B cell (primary cell): ENCODE results near the gene FOXO1. TPM values are rescaled to one million over a fixed set of nuclear protein-coding genes. Genes with fewer than 3 reads are reported as not detected.
A peak's percentile ranks its signal among the peaks of the same experiment; 100 is the strongest.

Experiments used
- ATAC-seq: fragments of 200-7000 bp; cut with Tn5 transposase; one replicate; pipeline ENCODE4 v1.10.0; 2021; ENCODE audit warnings: low read depth, mild to moderate bottlenecking, moderate number of reproducible peaks, moderate library complexity
- CTCF ChIA-PET: fragments of 350-600 bp; sonication (Branson Sonifier 250); formaldehyde crosslinking; loops from one replicate; lab custom pipeline; 2021; ENCODE audit warnings: antibody characterized with exemption, inconsistent platforms; lab: Charles Lee
- POLR2A ChIA-PET: fragments of 350-600 bp; sonication (Branson Sonifier 250); formaldehyde crosslinking; loops from one replicate; lab custom pipeline; 2021; ENCODE audit warnings: antibody characterized with exemption; lab: Charles Lee
- DNase-seq: peaks from one replicate; pipeline ENCODE4 v3.0.0; 2013
- H2AFZ ChIP-seq: 2 replicates; pipeline ENCODE4 v1.6.1; 2012; ENCODE audit warnings: mild to moderate bottlenecking, low read depth, low read length; ENCODE audit not compliant: insufficient read depth, poor library complexity, severe bottlenecking
- H3K27ac ChIP-seq, 2 donors: 1 replicate in 1 of 2; 2 replicates in 1 of 2; pipeline ENCODE4 v1.5.1; 2012 to 2013; ENCODE audit warnings: low read length in 2 of 2, mild to moderate bottlenecking in 2 of 2, moderate library complexity in 1 of 2
- H3K27me3 ChIP-seq, 4 experiments: fragments of 200-600 bp in 1 of 4; sonication (generic) in 1 of 4; replicated peaks in 1 of 4; 1 replicate in 2 of 4; 2 replicates in 2 of 4; pipeline versions ENCODE4 v1.6.1 to v1.7.0; 2013 to 2016; ENCODE audit warnings: low read length in 3 of 4, mild to moderate bottlenecking in 2 of 4, mixed read lengths in 1 of 4, moderate library complexity in 1 of 4; ENCODE audit not compliant: insufficient read depth in 4 of 4, control insufficient read depth in 3 of 4; ENCODE audit errors: control extremely low read depth in 1 of 4
- H3K36me3 ChIP-seq, 2 experiments: replicated peaks in 1 of 2; 1 replicate in 1 of 2; 2 replicates in 1 of 2; pipeline versions ENCODE4 v1.6.1 to v1.7.1; 2013; ENCODE audit warnings: low read length in 1 of 2; ENCODE audit not compliant: insufficient read depth in 2 of 2, control insufficient read depth in 1 of 2; ENCODE audit errors: control extremely low read depth in 1 of 2, extremely low read depth in 1 of 2
- H3K4me1 ChIP-seq, 2 donors: fragments of 200-600 bp in 1 of 2; sonication (generic) in 1 of 2; 1 replicate in 1 of 2; 2 replicates in 1 of 2; pipeline versions ENCODE4 v1.5.1 to v1.6.1; 2013 to 2017; ENCODE audit warnings: low read length in 2 of 2; ENCODE audit not compliant: control insufficient read depth in 2 of 2, insufficient read depth in 2 of 2
- H3K4me2 ChIP-seq: replicated peaks from 2 replicates; pipeline ENCODE3; 2012; ENCODE audit warnings: mild to moderate bottlenecking, low read depth, low read length; ENCODE audit not compliant: poor library complexity, severe bottlenecking
- H3K4me3 ChIP-seq, 5 experiments: fragments of 200-600 bp in 1 of 5; sonication (generic) in 1 of 5; 1 replicate in 3 of 5; 2 replicates in 2 of 5; pipeline versions ENCODE4 v1.5.1 to v1.7.0; 2011 to 2016; ENCODE audit warnings: low read length in 4 of 5, mild to moderate bottlenecking in 4 of 5, low read depth in 2 of 5, control low read depth in 1 of 5, moderate library complexity in 1 of 5; ENCODE audit not compliant: insufficient read depth in 1 of 5; ENCODE audit errors: control extremely low read depth in 1 of 5, extremely low read depth in 1 of 5
- H3K79me2 ChIP-seq: fragments of 200-600 bp; sonication (generic); one replicate; pipeline ENCODE4 v1.6.0; 2016; ENCODE audit warnings: low read length; ENCODE audit not compliant: control insufficient read depth, insufficient read depth
- H3K9ac ChIP-seq: fragments of 200-600 bp; sonication (generic); 2 replicates; pipeline ENCODE4 v1.6.1; 2017; ENCODE audit warnings: mild to moderate bottlenecking, low read length, moderate library complexity
- H3K9me3 ChIP-seq, 3 donors: one replicate each; pipeline versions ENCODE4 v1.6.1 to v1.7.1; 2013; ENCODE audit warnings: low read length in 2 of 3; ENCODE audit not compliant: control insufficient read depth in 2 of 3, insufficient read depth in 1 of 3; ENCODE audit errors: control extremely low read depth in 1 of 3
- H4K20me1 ChIP-seq: 2 replicates; pipeline ENCODE4 v1.6.0; 2012; ENCODE audit warnings: mild to moderate bottlenecking, low read length; ENCODE audit not compliant: insufficient read depth, control insufficient read depth, poor library complexity, severe bottlenecking
- H3K27ac Mint-ChIP-seq: one replicate; pipeline ENCODE4 v1.8.0; 2021; ENCODE audit warnings: mixed read lengths
- H3K27me3 Mint-ChIP-seq: one replicate; pipeline ENCODE4 v1.8.0; 2021; ENCODE audit warnings: mixed read lengths
- H3K4me1 Mint-ChIP-seq: one replicate; pipeline ENCODE4 v1.8.0; 2021; ENCODE audit warnings: mixed read lengths
- H3K4me3 Mint-ChIP-seq: one replicate; pipeline ENCODE4 v1.8.0; 2021; ENCODE audit warnings: mixed read lengths
- H3K9me3 Mint-ChIP-seq: one replicate; pipeline ENCODE4 v1.8.0; 2022; ENCODE audit warnings: mixed read lengths; ENCODE audit not compliant: insufficient read depth
- EZH2 ChIP-seq: IDR thresholded peaks from 2 replicates; pipeline ENCODE4 v1.6.1; 2012; ENCODE audit warnings: borderline replicate concordance, low read depth, mild to moderate bottlenecking, moderate library complexity, low read length; ENCODE audit not compliant: insufficient read depth, poor library complexity, severe bottlenecking
- WGBS: methylation state at CpG from one replicate; pipeline ENCODE4 v1.1.5; 2013; ENCODE audit warnings: missing lambda C conversion rate; ENCODE audit not compliant: insufficient coverage; 5-methylcytosine and 5-hydroxymethylcytosine counted together
- intact Hi-C: fragments of 100-400 bp; cut with micrococcal nuclease; formaldehyde crosslinking; loops from one replicate; pipeline ENCODE4 v1.10.0; 2022
- polyA plus RNA-seq: library from polyadenylated mRNA; depleted of rRNA; stranded (reverse); fragments of >200 nt; gene quantifications from 2 replicates; pipeline ENCODE4 v1.2.3, GENCODE V29; 2012
- total RNA-seq, 2 donors: library from RNA; stranded (reverse); fragments of 120-200 nt in 1 of 2; gene quantifications; 1 replicate in 1 of 2; 2 replicates in 1 of 2; pipeline versions ENCODE4 v1.2.3 to v1.2.4, GENCODE V29; 2013 to 2022
- TF ChIP-seq, protein P1 (sequence below): fragments of 200-600 bp; IDR thresholded peaks from one replicate; pipeline ENCODE4 v1.8.0; 2022; ENCODE audit warnings: antibody characterized with exemption, mild to moderate bottlenecking

Gene FOXO1
- total and polyA plus RNA-seq, 2 donors (not counting 1 experiment from before 2014, with no cell fraction given): 22.8 to 77.9 TPM

DNA sequence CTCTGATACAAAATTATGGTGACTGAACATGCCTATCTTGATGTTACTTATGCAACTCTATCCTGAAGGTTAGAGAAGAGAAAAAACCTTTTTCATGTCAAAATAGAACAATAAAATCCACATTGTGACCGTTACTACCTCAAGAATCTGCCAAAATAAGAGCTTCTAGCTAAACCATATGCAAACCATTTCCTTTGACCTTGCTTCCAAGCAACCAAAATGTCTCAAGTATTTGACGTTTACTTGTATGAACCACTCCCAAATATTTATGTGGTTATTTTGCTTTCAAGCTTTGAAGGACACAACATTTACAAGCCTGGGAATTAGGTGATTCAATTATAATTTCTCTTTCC lies 13.9 kb downstream of the FOXO1 start:
- Histone ChIP-seq H3K27ac (peak overlapping the region; percentile 62 to 73), H3K4me1 (peaks cover 80 to 91% of the 10 kb centered on the region in 2 donors), H3K9ac (peak overlapping the region; percentile 55), H4K20me1 (peaks cover 70% of the 10 kb centered on the region), H3K9me3 (peaks cover 0 to 6% (median 0%) of the 10 kb centered on the region in 3 donors), H3K27me3 (no peaks in the 10 kb centered on the region), H2AFZ (peak overlapping the region; percentile 26), H3K36me3 (no peaks in the 10 kb centered on the region), H3K79me2 (peaks cover 100% of the 10 kb centered on the region), H3K4me3 (peak overlapping the region in 4 of 5 experiments; percentile 12 to 58 (median 42)), H3K4me2 (peak overlapping the region; percentile 70)
- TF ChIP-seq, protein P1, sequence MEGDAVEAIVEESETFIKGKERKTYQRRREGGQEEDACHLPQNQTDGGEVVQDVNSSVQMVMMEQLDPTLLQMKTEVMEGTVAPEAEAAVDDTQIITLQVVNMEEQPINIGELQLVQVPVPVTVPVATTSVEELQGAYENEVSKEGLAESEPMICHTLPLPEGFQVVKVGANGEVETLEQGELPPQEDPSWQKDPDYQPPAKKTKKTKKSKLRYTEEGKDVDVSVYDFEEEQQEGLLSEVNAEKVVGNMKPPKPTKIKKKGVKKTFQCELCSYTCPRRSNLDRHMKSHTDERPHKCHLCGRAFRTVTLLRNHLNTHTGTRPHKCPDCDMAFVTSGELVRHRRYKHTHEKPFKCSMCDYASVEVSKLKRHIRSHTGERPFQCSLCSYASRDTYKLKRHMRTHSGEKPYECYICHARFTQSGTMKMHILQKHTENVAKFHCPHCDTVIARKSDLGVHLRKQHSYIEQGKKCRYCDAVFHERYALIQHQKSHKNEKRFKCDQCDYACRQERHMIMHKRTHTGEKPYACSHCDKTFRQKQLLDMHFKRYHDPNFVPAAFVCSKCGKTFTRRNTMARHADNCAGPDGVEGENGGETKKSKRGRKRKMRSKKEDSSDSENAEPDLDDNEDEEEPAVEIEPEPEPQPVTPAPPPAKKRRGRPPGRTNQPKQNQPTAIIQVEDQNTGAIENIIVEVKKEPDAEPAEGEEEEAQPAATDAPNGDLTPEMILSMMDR: no peak
- TF ChIP-seq EZH2: no peak
- Mint-ChIP-seq H3K27ac (peak overlapping the region; percentile 90), H3K9me3 (no peaks in the 10 kb centered on the region), H3K27me3 (no peaks in the 10 kb centered on the region), H3K4me1 (peaks cover 94% of the 10 kb centered on the region), H3K4me3 (peak overlapping the region; percentile 86)
- ATAC-seq: peak; percentile 39
- DNase-seq: peak; percentile 55
- no CpG with 5 or more reads among the region's 2 CpGs for WGBS
- CTCF ChIA-PET: interaction anchor here (0.8 to 1.6 kb wide), 4 partner anchors 8 to 89 kb away, joined by 3 to 4 read pairs (median 3); no protein-coding TSS in a partner anchor
- intact Hi-C loops: loop anchor here (1.0 to 5.0 kb wide), 3 partner anchors 12 to 65 kb away; no protein-coding TSS in a partner anchor
- POLR2A ChIA-PET: interaction anchor here (0.6 to 1.4 kb wide), 4 partner anchors 13 to 840 kb away, joined by 3 to 7 read pairs (median 5); no protein-coding TSS in a partner anchor
